PFSK-1 (cell line): ENCODE data around the gene NDFIP1.

Experiments used
- FOXP2 ChIP-seq: optimal IDR thresholded peaks from 2 replicates; pipeline ENCODE3; 2011; ENCODE audit warnings: borderline replicate concordance, control low read depth, inconsistent platforms; ENCODE audit not compliant: insufficient read depth; ENCODE audit errors: extremely low read length, extremely low read depth
- POLR2AphosphoS5 ChIP-seq: IDR thresholded peaks from 2 replicates; pipeline ENCODE4 v1.6.1; 2012; ENCODE audit warnings: low read depth, mild to moderate bottlenecking, control low read depth, low read length, moderate library complexity
- REST ChIP-seq, 2 experiments: IDR thresholded peaks; 2 replicates each; pipeline versions ENCODE4 v1.6.1 to v1.8.0; 2011 to 2012; ENCODE audit warnings: low read depth in 2 of 2, low read length in 2 of 2, control low read depth in 1 of 2, inconsistent platforms in 1 of 2, mild to moderate bottlenecking in 1 of 2, moderate library complexity in 1 of 2; ENCODE audit not compliant: insufficient read depth in 1 of 2
- SIN3A ChIP-seq: IDR thresholded peaks from 2 replicates; pipeline ENCODE4 v1.6.1; 2012; ENCODE audit warnings: mild to moderate bottlenecking, low read length, moderate library complexity, borderline replicate concordance; ENCODE audit not compliant: insufficient read depth
- TAF1 ChIP-seq: IDR thresholded peaks from 2 replicates; pipeline ENCODE4 v1.6.1; 2012; ENCODE audit warnings: low read length, control low read depth, borderline replicate concordance; ENCODE audit not compliant: insufficient read depth

The NDFIP1 gene

GRCh38 chr5:142119051-142119625 is 10.6 kb downstream of the NDFIP1 start:
- TF ChIP-seq REST (IDR thresholded peaks at IDR 0.05; ENCODE audit: insufficient read depth in 1 of 2, low read depth in 2 of 2, low read length in 2 of 2) (no peak), FOXP2 (no peak), SIN3A (no peak), POLR2AphosphoS5 (no peak), TAF1 (no peak)

- TF ChIP-seq TAF1 (no peak), FOXP2 (no peak), POLR2AphosphoS5 (no peak), SIN3A (no peak), REST (IDR thresholded peaks at IDR 0.05; ENCODE audit: insufficient read depth in 1 of 2, low read depth in 2 of 2, low read length in 2 of 2) (no peak)
Observed at GRCh38 chr5:142120247-142120935, 11.8 kb downstream of the NDFIP1 start.

GRCh38 chr5:142122121-142122520 is 13.5 kb downstream of the NDFIP1 start:
- TF ChIP-seq POLR2AphosphoS5 (no peak), FOXP2 (no peak), SIN3A (no peak), REST (IDR thresholded peaks at IDR 0.05; ENCODE audit: insufficient read depth in 1 of 2, low read depth in 2 of 2, low read length in 2 of 2) (no peak), TAF1 (no peak)

- TF ChIP-seq TAF1: no peak
- TF ChIP-seq FOXP2: no peak
- TF ChIP-seq REST (IDR thresholded peaks at IDR 0.05; ENCODE audit: insufficient read depth in 1 of 2, low read depth in 2 of 2, low read length in 2 of 2): no peak
- TF ChIP-seq SIN3A: no peak
- no peak for TF ChIP-seq POLR2AphosphoS5
Observed at GRCh38 chr5:142125378-142125777, 16.8 kb downstream of the NDFIP1 start.
